GM12878 (cell line): ENCODE results near the gene GTF3C1.

Source experiments
- MTA3 ChIP-seq: IDR thresholded peaks from 2 replicates; pipeline ENCODE4 v1.6.1; 2012; ENCODE audit warnings: low read length, inconsistent platforms, borderline replicate concordance
- POLR2A ChIP-seq: IDR thresholded peaks from 2 replicates; pipeline ENCODE4 v1.6.1; 2011; ENCODE audit warnings: low read depth, mild to moderate bottlenecking, low read length
- POLR2AphosphoS5 ChIP-seq: IDR thresholded peaks from 2 replicates; pipeline ENCODE4 v1.6.1; 2011; ENCODE audit warnings: mild to moderate bottlenecking, low read length, inconsistent platforms
- RAD51 ChIP-seq: fragments of 450-650 bp; IDR thresholded peaks from 2 replicates; pipeline ENCODE4 v1.6.1; 2016; ENCODE audit warnings: moderate library complexity, mild to moderate bottlenecking, inconsistent platforms
- RCOR1 ChIP-seq: conservative IDR thresholded peaks from 2 replicates; pipeline ENCODE4 v1.6.1; 2012; ENCODE audit warnings: low read depth, low read length, improper control_type of control experiment
- TF ChIP-seq, protein P1 (sequence below), 3 experiments: IDR thresholded peaks in 2 of 3; conservative IDR thresholded peaks in 1 of 3; 2 replicates each; pipeline ENCODE4 v1.5.1; 2011; ENCODE audit warnings: low read depth in 3 of 3, low read length in 3 of 3, mild to moderate bottlenecking in 3 of 3, control low read depth in 2 of 3, moderate library complexity in 2 of 3, inconsistent platforms in 1 of 3, mixed read lengths in 1 of 3; ENCODE audit not compliant: control insufficient read depth in 2 of 3, insufficient read depth in 1 of 3; ENCODE audit errors: extremely low read depth in 1 of 3
- TF ChIP-seq, protein P2 (sequence below): IDR thresholded peaks from 2 replicates; pipeline ENCODE4 v1.6.1; 2011; ENCODE audit warnings: low read depth, low read length, improper control_type of control experiment, borderline replicate concordance

DNA sequence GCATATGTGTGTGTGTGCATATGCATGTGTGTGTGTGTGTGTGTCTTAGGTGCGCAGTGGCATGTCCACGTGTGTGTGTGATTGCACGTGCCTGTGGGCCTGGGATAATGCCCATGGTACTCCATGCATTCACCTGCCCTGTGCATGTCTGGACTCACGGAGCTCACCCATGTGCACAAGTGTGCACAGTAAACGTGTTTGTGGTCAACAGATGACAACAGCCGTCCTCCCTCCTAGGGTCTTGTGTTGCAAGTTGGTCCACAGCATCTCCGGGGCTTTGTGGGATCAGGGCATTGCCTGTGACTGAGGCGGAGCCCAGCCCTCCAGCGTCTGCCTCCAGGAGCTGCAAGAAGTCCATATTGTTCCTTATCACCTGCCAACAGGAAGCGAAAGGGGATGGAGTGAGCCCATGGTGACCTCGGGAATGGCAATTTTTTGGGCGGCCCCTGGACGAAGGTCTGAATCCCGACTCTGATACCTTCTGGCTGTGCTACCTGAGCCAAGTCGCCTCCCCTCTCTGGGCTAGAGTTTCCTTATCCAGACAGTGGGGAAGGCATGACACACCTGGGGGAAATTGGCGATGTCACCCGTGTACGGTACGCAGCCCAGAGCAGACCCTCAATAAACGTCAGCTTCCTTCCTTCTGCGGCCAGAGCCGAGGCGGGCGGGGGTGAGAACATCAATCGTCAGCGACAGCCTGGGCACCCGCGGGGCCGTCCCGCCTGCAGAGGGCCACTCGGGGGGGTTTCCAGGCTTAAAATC, 100.1 kb downstream of the GTF3C1 start:
- TF ChIP-seq RCOR1, result no peak
- peak; percentile 80; the same call in 1 of the 2 replicates for TF ChIP-seq POLR2AphosphoS5
- peak; percentile 76 for TF ChIP-seq POLR2A
- no peak for TF ChIP-seq RAD51
- TF ChIP-seq, protein P1, sequence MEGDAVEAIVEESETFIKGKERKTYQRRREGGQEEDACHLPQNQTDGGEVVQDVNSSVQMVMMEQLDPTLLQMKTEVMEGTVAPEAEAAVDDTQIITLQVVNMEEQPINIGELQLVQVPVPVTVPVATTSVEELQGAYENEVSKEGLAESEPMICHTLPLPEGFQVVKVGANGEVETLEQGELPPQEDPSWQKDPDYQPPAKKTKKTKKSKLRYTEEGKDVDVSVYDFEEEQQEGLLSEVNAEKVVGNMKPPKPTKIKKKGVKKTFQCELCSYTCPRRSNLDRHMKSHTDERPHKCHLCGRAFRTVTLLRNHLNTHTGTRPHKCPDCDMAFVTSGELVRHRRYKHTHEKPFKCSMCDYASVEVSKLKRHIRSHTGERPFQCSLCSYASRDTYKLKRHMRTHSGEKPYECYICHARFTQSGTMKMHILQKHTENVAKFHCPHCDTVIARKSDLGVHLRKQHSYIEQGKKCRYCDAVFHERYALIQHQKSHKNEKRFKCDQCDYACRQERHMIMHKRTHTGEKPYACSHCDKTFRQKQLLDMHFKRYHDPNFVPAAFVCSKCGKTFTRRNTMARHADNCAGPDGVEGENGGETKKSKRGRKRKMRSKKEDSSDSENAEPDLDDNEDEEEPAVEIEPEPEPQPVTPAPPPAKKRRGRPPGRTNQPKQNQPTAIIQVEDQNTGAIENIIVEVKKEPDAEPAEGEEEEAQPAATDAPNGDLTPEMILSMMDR (IDR thresholded peaks at IDR 0.05 in 2 of 3, conservative IDR thresholded peaks at IDR 0.05 in 1 of 3; ENCODE audit: control insufficient read depth in 2 of 3, extremely low read depth in 1 of 3, insufficient read depth in 1 of 3, low read depth in 3 of 3, low read length in 3 of 3), result no peak
- TF ChIP-seq, protein P2, sequence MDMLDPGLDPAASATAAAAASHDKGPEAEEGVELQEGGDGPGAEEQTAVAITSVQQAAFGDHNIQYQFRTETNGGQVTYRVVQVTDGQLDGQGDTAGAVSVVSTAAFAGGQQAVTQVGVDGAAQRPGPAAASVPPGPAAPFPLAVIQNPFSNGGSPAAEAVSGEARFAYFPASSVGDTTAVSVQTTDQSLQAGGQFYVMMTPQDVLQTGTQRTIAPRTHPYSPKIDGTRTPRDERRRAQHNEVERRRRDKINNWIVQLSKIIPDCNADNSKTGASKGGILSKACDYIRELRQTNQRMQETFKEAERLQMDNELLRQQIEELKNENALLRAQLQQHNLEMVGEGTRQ, result no peak
- TF ChIP-seq MTA3, result peak; percentile 40; the same call in 1 of the 2 replicates
